OCI-LY1 (cell line): Measurements from ENCODE around the gene ITIH5.

Source experiments
- H2AFZ ChIP-seq: fragments of 200-600 bp; sonication (generic), shearing (Covaris generic); 2 replicates; pipeline ENCODE4 v1.6.0; 2014; ENCODE audit warnings: antibody characterized with exemption, mild to moderate bottlenecking, low read length
- H3F3A ChIP-seq: fragments of 200-600 bp; sonication (generic), shearing (Covaris generic); 2 replicates; pipeline ENCODE4 v1.6.0; 2014; ENCODE audit warnings: mild to moderate bottlenecking, antibody characterized with exemption, low read length, moderate library complexity; ENCODE audit not compliant: insufficient read depth
- H3K27ac ChIP-seq: fragments of 200-600 bp; sonication (generic); 2 replicates; pipeline ENCODE4 v1.5.1; 2014; ENCODE audit warnings: low read length, mixed run types, mild to moderate bottlenecking, low read depth; ENCODE audit not compliant: poor library complexity, severe bottlenecking
- H3K27me3 ChIP-seq: fragments of 200-600 bp; sonication (generic); 2 replicates; pipeline ENCODE4 v1.6.0; 2014; ENCODE audit warnings: antibody characterized with exemption, mild to moderate bottlenecking, low read length, moderate library complexity; ENCODE audit not compliant: insufficient read depth
- H3K36me3 ChIP-seq: fragments of 200-600 bp; sonication (generic); 2 replicates; pipeline ENCODE4 v1.6.1; 2014; ENCODE audit warnings: mild to moderate bottlenecking, antibody characterized with exemption, low read length, moderate library complexity, mixed read lengths; ENCODE audit not compliant: insufficient read depth
- H3K4me1 ChIP-seq: fragments of 200-600 bp; sonication (generic); 2 replicates; pipeline ENCODE4 v1.5.1; 2014; ENCODE audit warnings: mild to moderate bottlenecking, low read length, moderate library complexity; ENCODE audit not compliant: insufficient read depth, severe bottlenecking
- H3K4me2 ChIP-seq: fragments of 200-600 bp; sonication (generic), shearing (Covaris generic); 2 replicates; pipeline ENCODE4 v1.6.1; 2014; ENCODE audit warnings: low read length
- H3K4me3 ChIP-seq: fragments of 200-600 bp; sonication (generic); 2 replicates; pipeline ENCODE4 v1.5.1; 2014; ENCODE audit warnings: low read length, low read depth, mild to moderate bottlenecking, mixed read lengths; ENCODE audit not compliant: poor library complexity, severe bottlenecking
- H3K79me2 ChIP-seq: fragments of 200-600 bp; shearing (Covaris generic); 2 replicates; pipeline ENCODE4 v1.6.1; 2016; ENCODE audit warnings: mixed run types, low read length, mixed read lengths; ENCODE audit not compliant: insufficient read depth
- H3K9ac ChIP-seq: fragments of 200-600 bp; sonication (generic), shearing (Covaris generic); 2 replicates; pipeline ENCODE4 v1.6.1; 2014; ENCODE audit warnings: mild to moderate bottlenecking, low read length, mixed read lengths
- H3K9me2 ChIP-seq: fragments of 200-600 bp; sonication (generic), shearing (Covaris generic); 2 replicates; pipeline ENCODE4 v1.6.1; 2014; ENCODE audit warnings: low read depth, mild to moderate bottlenecking, low read length, mixed read lengths
- H3K9me3 ChIP-seq: fragments of 200-600 bp; shearing (Covaris generic); 2 replicates; pipeline ENCODE4 v1.6.1; 2014; ENCODE audit warnings: low read length, mixed read lengths
- H4K20me1 ChIP-seq: fragments of 200-600 bp; sonication (generic), shearing (Covaris generic); 2 replicates; pipeline ENCODE4 v1.6.0; 2016; ENCODE audit warnings: mild to moderate bottlenecking, low read length; ENCODE audit not compliant: insufficient read depth
- CTCF ChIP-seq: fragments of 200-600 bp; sonication (generic), shearing (Covaris generic); IDR thresholded peaks from 2 replicates; pipeline ENCODE4 v1.5.1; 2017; ENCODE audit warnings: mild to moderate bottlenecking, antibody characterized with exemption, low read length, moderate library complexity, mixed read lengths
- EZH2 ChIP-seq: fragments of 200-600 bp; sonication (generic), shearing (Covaris generic); IDR thresholded peaks from 2 replicates; pipeline ENCODE4 v1.8.0; 2017; ENCODE audit warnings: borderline replicate concordance, mixed run types, mild to moderate bottlenecking, antibody characterized with exemption, low read length, moderate library complexity, mixed read lengths

The ITIH5 gene

GRCh38 chr10:7708832-7709231 lies 42.1 kb upstream of the ITIH5 start:
- Histone ChIP-seq H3K4me3 (no peak overlapping the region), H4K20me1 (no peaks in the 10 kb centered on the region), H3K9ac (no peak overlapping the region), H3K4me2 (no peak overlapping the region), H3K9me2 (no peaks in the 10 kb centered on the region), H3K79me2 (no peaks in the 10 kb centered on the region), H3K36me3 (no peaks in the 10 kb centered on the region), H3K9me3 (no peaks in the 10 kb centered on the region), H3K27ac (no peak overlapping the region), H2AFZ (no peak overlapping the region), H3K4me1 (no peaks in the 10 kb centered on the region), H3F3A (no peaks in the 10 kb centered on the region), H3K27me3 (no peaks in the 10 kb centered on the region)
- TF ChIP-seq CTCF (no peak), EZH2 (no peak)

- Histone ChIP-seq H3K36me3 (no peaks in the 10 kb centered on the region), H3K9me2 (no peaks in the 10 kb centered on the region), H2AFZ (no peak overlapping the region), H3K4me2 (no peak overlapping the region), H3K9ac (no peak overlapping the region), H3K9me3 (no peaks in the 10 kb centered on the region), H3K4me1 (no peaks in the 10 kb centered on the region), H3K79me2 (no peaks in the 10 kb centered on the region), H3K4me3 (no peak overlapping the region), H3F3A (no peaks in the 10 kb centered on the region), H4K20me1 (no peaks in the 10 kb centered on the region), H3K27me3 (no peaks in the 10 kb centered on the region), H3K27ac (no peak overlapping the region)
- TF ChIP-seq EZH2: no peak
- no peak for TF ChIP-seq CTCF
These were observed 41.3 kb upstream of the ITIH5 start for GRCh38 chr10:7707858-7708622.

GRCh38 chr10:7707102-7707501 lies 40.3 kb upstream of the ITIH5 start:
- Histone ChIP-seq H3K27ac (no peak overlapping the region), H3K4me2 (no peak overlapping the region), H3K9me3 (no peaks in the 10 kb centered on the region), H3K4me3 (no peak overlapping the region), H4K20me1 (no peaks in the 10 kb centered on the region), H3K27me3 (no peaks in the 10 kb centered on the region), H3K36me3 (no peaks in the 10 kb centered on the region), H3K9ac (no peak overlapping the region), H3K79me2 (no peaks in the 10 kb centered on the region), H3K4me1 (no peaks in the 10 kb centered on the region), H2AFZ (no peak overlapping the region), H3K9me2 (no peaks in the 10 kb centered on the region), H3F3A (no peaks in the 10 kb centered on the region)
- TF ChIP-seq CTCF: no peak
- TF ChIP-seq EZH2: no peak
